ENCODE results near the gene SUN5.

GRCh38 chr20:32976746-32977145, 27.5 kb downstream of the SUN5 start:
- TF ChIP-seq POLR2AphosphoS5 (IDR thresholded peaks at IDR 0.05; ENCODE audit: low read depth, low read length) (no peak), POLR2A (IDR thresholded peaks at IDR 0.05; ENCODE audit: low read depth, low read length) (no peak), TAF1 (IDR thresholded peaks at IDR 0.05; ENCODE audit: borderline replicate concordance, low read depth, low read length) (no peak)

Measured in GM12892 (cell line).